HG03097 (cell line): ENCODE results near the gene ACAP2.

Experiments used
- ATAC-seq: cut with Tn5 transposase; IDR thresholded peaks from one replicate; pipeline ENCODE4 v1.9.1; 2021; ENCODE audit not compliant: unreplicated experiment, low FRiP score

ACAP2 gene

DNA sequence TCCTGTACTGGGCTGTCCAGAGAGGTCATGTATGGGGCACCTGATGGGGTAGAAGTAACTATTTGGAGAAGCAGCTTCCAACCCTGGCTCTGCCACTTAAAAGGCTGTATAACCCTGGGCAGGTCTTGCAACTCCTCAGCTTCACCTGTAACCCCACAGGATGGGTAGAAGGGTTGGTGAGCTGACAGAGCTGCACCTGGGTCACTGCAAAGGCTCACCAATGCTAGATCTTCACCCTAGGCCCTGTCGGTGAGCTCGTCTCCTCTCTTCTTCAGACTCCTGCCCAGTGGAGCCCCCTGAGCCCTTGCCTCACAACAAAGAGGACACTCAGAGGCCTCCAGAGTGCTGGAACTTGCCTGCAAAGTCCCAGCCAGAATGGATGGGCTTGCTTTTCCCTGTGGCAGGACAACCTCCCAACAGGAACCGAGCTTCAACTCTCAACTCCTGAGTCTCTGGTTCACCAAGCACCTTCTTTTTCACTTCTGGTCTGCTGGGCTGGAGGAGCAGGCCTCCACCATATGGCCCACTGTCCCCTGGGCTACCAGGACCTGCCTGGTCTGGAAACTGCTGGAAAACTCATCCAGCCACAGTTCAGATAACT lies 217.7 kb downstream of the ACAP2 start:
- no peak for ATAC-seq
